HUES48 (cell line): ENCODE measurements around the gene INHBB.

ENCODE experiments used
- H3K27ac ChIP-seq: one replicate; pipeline ENCODE4 v1.7.0; 2013; ENCODE audit warnings: low read depth, low read length, inconsistent platforms
- H3K27me3 ChIP-seq: 2 replicates; pipeline ENCODE4 v1.6.1; 2013; ENCODE audit warnings: mild to moderate bottlenecking, low read length; ENCODE audit not compliant: control insufficient read depth, insufficient read depth
- H3K36me3 ChIP-seq: 2 replicates; pipeline ENCODE4 v1.6.1; 2013; ENCODE audit warnings: low read length; ENCODE audit not compliant: control insufficient read depth, insufficient read depth
- H3K4me1 ChIP-seq: 2 replicates; pipeline ENCODE4 v1.6.1; 2013; ENCODE audit warnings: mild to moderate bottlenecking, low read length; ENCODE audit not compliant: control insufficient read depth, insufficient read depth
- H3K4me3 ChIP-seq: 2 replicates; pipeline ENCODE4 v1.5.1; 2013; ENCODE audit warnings: mild to moderate bottlenecking, low read depth, low read length
- H3K9ac ChIP-seq: 2 replicates; pipeline ENCODE4 v1.6.1; 2013; ENCODE audit warnings: mild to moderate bottlenecking, low read depth, low read length, moderate library complexity
- H3K9me3 ChIP-seq: 2 replicates; pipeline ENCODE4 v1.6.1; 2013; ENCODE audit warnings: low read length; ENCODE audit not compliant: control insufficient read depth, insufficient read depth

Gene INHBB

GRCh38 chr2:120392923-120393322 is 47.0 kb downstream of the INHBB start:
- Histone ChIP-seq H3K9me3 (no peaks in the 10 kb centered on the region), H3K27ac (no peak overlapping the region), H3K27me3 (no peaks in the 10 kb centered on the region; the same call in 1 of the 2 replicates), H3K4me1 (peaks cover 8% of the 10 kb centered on the region; the same call in 1 of the 2 replicates), H3K4me3 (no peak overlapping the region), H3K9ac (no peak overlapping the region), H3K36me3 (no peaks in the 10 kb centered on the region)

GRCh38 chr2:120393456-120393855 is 47.5 kb downstream of the INHBB start:
- peaks cover 8% of the 10 kb centered on the region; the same call in 1 of the 2 replicates for H3K4me1 ChIP-seq
- no peak overlapping the region for H3K27ac ChIP-seq
- H3K27me3 ChIP-seq = no peaks in the 10 kb centered on the region; the same call in 1 of the 2 replicates
- H3K4me3 ChIP-seq = no peak overlapping the region
- H3K9ac ChIP-seq = no peak overlapping the region
- no peaks in the 10 kb centered on the region for H3K36me3 ChIP-seq
- no peaks in the 10 kb centered on the region for H3K9me3 ChIP-seq

- Histone ChIP-seq H3K27me3 (peaks cover 5% of the 10 kb centered on the region), H3K4me1 (peaks cover 8% of the 10 kb centered on the region; the same call in 1 of the 2 replicates), H3K27ac (no peak overlapping the region), H3K9ac (no peak overlapping the region), H3K9me3 (no peaks in the 10 kb centered on the region), H3K36me3 (no peaks in the 10 kb centered on the region), H3K4me3 (no peak overlapping the region)
Observed at GRCh38 chr2:120394764-120395163, 48.8 kb downstream of the INHBB start.

GRCh38 chr2:120395221-120396012 is 49.5 kb downstream of the INHBB start:
- H3K36me3 ChIP-seq = no peaks in the 10 kb centered on the region
- H3K9me3 ChIP-seq = no peaks in the 10 kb centered on the region
- H3K27ac ChIP-seq = no peak overlapping the region
- peaks cover 11% of the 10 kb centered on the region for H3K27me3 ChIP-seq
- peaks cover 8% of the 10 kb centered on the region; the same call in 1 of the 2 replicates for H3K4me1 ChIP-seq
- H3K9ac ChIP-seq = no peak overlapping the region
- H3K4me3 ChIP-seq = no peak overlapping the region

- Histone ChIP-seq H3K27ac (no peak overlapping the region), H3K9ac (no peak overlapping the region), H3K27me3 (peaks cover 11% of the 10 kb centered on the region), H3K36me3 (no peaks in the 10 kb centered on the region), H3K4me1 (peaks cover 8% of the 10 kb centered on the region; the same call in 1 of the 2 replicates), H3K9me3 (no peaks in the 10 kb centered on the region), H3K4me3 (no peak overlapping the region)
Observed at GRCh38 chr2:120396013-120396860, 50.3 kb downstream of the INHBB start.

GRCh38 chr2:120396861-120397811 is 51.2 kb downstream of the INHBB start:
- Histone ChIP-seq H3K4me1 (peaks cover 8% of the 10 kb centered on the region; the same call in 1 of the 2 replicates), H3K27me3 (peaks cover 11% of the 10 kb centered on the region), H3K27ac (no peak overlapping the region), H3K4me3 (no peak overlapping the region), H3K36me3 (no peaks in the 10 kb centered on the region), H3K9ac (no peak overlapping the region), H3K9me3 (no peaks in the 10 kb centered on the region)

GRCh38 chr2:120398051-120398995 is 52.4 kb downstream of the INHBB start:
- H3K9ac ChIP-seq = no peak overlapping the region

GRCh38 chr2:120398996-120399888 is 53.3 kb downstream of the INHBB start:
- H3K9ac ChIP-seq = no peak overlapping the region
- no peak overlapping the region for H3K4me3 ChIP-seq
- H3K4me1 ChIP-seq = peaks cover 8% of the 10 kb centered on the region; the same call in 1 of the 2 replicates
- peaks cover 11% of the 10 kb centered on the region for H3K27me3 ChIP-seq
- H3K36me3 ChIP-seq = no peaks in the 10 kb centered on the region
- no peak overlapping the region for H3K27ac ChIP-seq
- no peaks in the 10 kb centered on the region for H3K9me3 ChIP-seq

More at GRCh38 chr2:120398051-120398995, 52.4 kb downstream of the INHBB start:
- Histone ChIP-seq H3K27me3 (peaks cover 11% of the 10 kb centered on the region), H3K36me3 (no peaks in the 10 kb centered on the region), H3K27ac (no peak overlapping the region), H3K4me1 (peaks cover 8% of the 10 kb centered on the region; the same call in 1 of the 2 replicates), H3K9me3 (no peaks in the 10 kb centered on the region), H3K4me3 (no peak overlapping the region)

- no peak overlapping the region for H3K9ac ChIP-seq
- H3K9me3 ChIP-seq = no peaks in the 10 kb centered on the region
- H3K27me3 ChIP-seq = peaks cover 11% of the 10 kb centered on the region
- H3K4me1 ChIP-seq = peaks cover 8% of the 10 kb centered on the region; the same call in 1 of the 2 replicates
- no peaks in the 10 kb centered on the region for H3K36me3 ChIP-seq
- H3K4me3 ChIP-seq = no peak overlapping the region
- no peak overlapping the region for H3K27ac ChIP-seq
Observed at GRCh38 chr2:120399889-120400240, 53.9 kb downstream of the INHBB start.
